GM23338 (cell line): Measurements from ENCODE around the gene DIP2B. TPM values are rescaled to one million over a fixed set of nuclear protein-coding genes. Genes with fewer than 3 reads are reported as not detected.

Source experiments
- ATAC-seq: fragments of 200-7000 bp; cut with Tn5 transposase; 3 replicates; pipeline ENCODE4 v1.9.1; 2020
- DNase-seq: peaks from one replicate; pipeline ENCODE4 v3.0.0-alpha.2; 2015; ENCODE audit warnings: low spot score
- H2AFZ ChIP-seq: fragments of 200-600 bp; sonication (generic); 2 replicates; pipeline ENCODE4 v1.8.0; 2016; ENCODE audit warnings: antibody characterized with exemption, mild to moderate bottlenecking, moderate library complexity
- H3F3A ChIP-seq: fragments of 200-600 bp; sonication (generic); replicated peaks from 2 replicates; pipeline ENCODE4 v1.8.0; 2017; ENCODE audit warnings: antibody characterized with exemption, mixed run types, low read depth
- H3K27ac ChIP-seq: fragments of 200-600 bp; sonication (generic); 2 replicates; pipeline ENCODE4 v1.6.1; 2016; ENCODE audit warnings: low read depth
- H3K27me3 ChIP-seq: fragments of 200-600 bp; sonication (generic); 2 replicates; pipeline ENCODE4 v1.8.0; 2016; ENCODE audit warnings: mild to moderate bottlenecking, mixed run types, moderate library complexity; ENCODE audit not compliant: insufficient read depth
- H3K36me3 ChIP-seq: fragments of 200-600 bp; sonication (generic); 2 replicates; pipeline ENCODE4 v1.8.0; 2016; ENCODE audit warnings: mild to moderate bottlenecking; ENCODE audit not compliant: insufficient read depth
- H3K4me1 ChIP-seq: fragments of 200-600 bp; sonication (generic); 2 replicates; pipeline ENCODE4 v1.8.0; 2016; ENCODE audit warnings: mild to moderate bottlenecking, moderate library complexity; ENCODE audit not compliant: insufficient read depth
- H3K4me2 ChIP-seq: fragments of 200-600 bp; sonication (generic); 2 replicates; pipeline ENCODE4 v1.7.1; 2017; ENCODE audit warnings: mixed run types
- H3K4me3 ChIP-seq: fragments of 200-600 bp; sonication (generic); 2 replicates; pipeline ENCODE4 v1.6.1; 2016; ENCODE audit warnings: mixed run types
- H3K79me2 ChIP-seq: fragments of 200-600 bp; sonication (generic); replicated peaks from 2 replicates; pipeline ENCODE4 v1.8.0; 2017; ENCODE audit warnings: mild to moderate bottlenecking; ENCODE audit not compliant: insufficient read depth
- H3K9me2 ChIP-seq: fragments of 200-600 bp; sonication (generic); 2 replicates; pipeline ENCODE4 v1.8.0; 2017; ENCODE audit not compliant: insufficient read depth
- H4K20me1 ChIP-seq: fragments of 200-600 bp; sonication (generic); replicated peaks from 2 replicates; pipeline ENCODE4 v1.8.0; 2017; ENCODE audit warnings: mild to moderate bottlenecking; ENCODE audit not compliant: insufficient read depth
- H3K27ac Mint-ChIP-seq: 2 replicates; pipeline ENCODE4 v1.8.0; 2020; ENCODE audit warnings: inconsistent platforms, mild to moderate bottlenecking, moderate library complexity, mixed read lengths
- H3K27me3 Mint-ChIP-seq: 3 replicates; pipeline ENCODE4 v1.8.0; 2022; ENCODE audit warnings: low read depth, mild to moderate bottlenecking, moderate library complexity, mixed read lengths, inconsistent platforms; ENCODE audit not compliant: insufficient read depth, poor library complexity
- H3K36me3 Mint-ChIP-seq: 3 replicates; pipeline ENCODE4 v1.8.0; 2021; ENCODE audit warnings: low read depth, mild to moderate bottlenecking, inconsistent platforms, moderate library complexity, mixed read lengths
- H3K4me1 Mint-ChIP-seq: 3 replicates; pipeline ENCODE4 v1.8.0; 2020; ENCODE audit warnings: mild to moderate bottlenecking, inconsistent platforms, mixed read lengths
- H3K4me3 Mint-ChIP-seq: 3 replicates; pipeline ENCODE4 v1.8.0; 2021; ENCODE audit warnings: moderate library complexity, mild to moderate bottlenecking, inconsistent platforms, mixed read lengths
- H3K9me3 Mint-ChIP-seq: 3 replicates; pipeline ENCODE4 v1.8.0; 2020; ENCODE audit warnings: moderate library complexity, mild to moderate bottlenecking, inconsistent platforms, mixed read lengths
- CREB1 ChIP-seq: fragments of 250-450 bp; sonication (Bioruptor Pico); IDR thresholded peaks from 2 replicates; pipeline ENCODE4 v1.5.0; 2020; ENCODE audit warnings: low read depth, mild to moderate bottlenecking, moderate library complexity
- CTCF ChIP-seq, 2 experiments: fragments of 200-600 bp in 1 of 2; sonication (generic) in 1 of 2; conservative IDR thresholded peaks; 2 replicates each; pipeline versions ENCODE4 v1.5.1 to v1.6.1; 2016 to 2017; ENCODE audit warnings: antibody characterized with exemption in 2 of 2, low read depth in 2 of 2, mild to moderate bottlenecking in 2 of 2, moderate library complexity in 1 of 2
- ETS1 ChIP-seq: IDR thresholded peaks from 2 replicates; pipeline ENCODE4 v1.6.1; 2016; ENCODE audit warnings: antibody characterized with exemption
- EZH2 ChIP-seq: fragments of 200-600 bp; sonication (generic); IDR thresholded peaks from one replicate; pipeline ENCODE4 v1.8.0; 2017; ENCODE audit warnings: antibody characterized with exemption, mild to moderate bottlenecking, low read depth; ENCODE audit not compliant: unreplicated experiment
- EZH2phosphoT487 ChIP-seq: fragments of 200-600 bp; sonication (generic); IDR thresholded peaks from one replicate; pipeline ENCODE4 v1.8.1; 2018; ENCODE audit warnings: antibody characterized with exemption; ENCODE audit not compliant: unreplicated experiment
- JUNB ChIP-seq: IDR thresholded peaks from one replicate; pipeline ENCODE4 v1.6.1; 2016; ENCODE audit warnings: antibody characterized with exemption; ENCODE audit not compliant: unreplicated experiment
- NANOG ChIP-seq: IDR thresholded peaks from 2 replicates; pipeline ENCODE4 v1.6.1; 2016; ENCODE audit warnings: antibody characterized with exemption, borderline replicate concordance
- POLR2AphosphoS5 ChIP-seq: IDR thresholded peaks from 2 replicates; pipeline ENCODE4 v1.6.1; 2016; ENCODE audit warnings: antibody characterized with exemption, low read depth
- REST ChIP-seq: IDR thresholded peaks from one replicate; pipeline ENCODE4 v1.6.1; 2018; ENCODE audit warnings: antibody characterized with exemption; ENCODE audit not compliant: unreplicated experiment
- STAT1 ChIP-seq: IDR thresholded peaks from one replicate; pipeline ENCODE4 v1.6.1; 2016; ENCODE audit warnings: antibody characterized with exemption; ENCODE audit not compliant: unreplicated experiment
- ZNF114 ChIP-seq: fragments of 250-450 bp; sonication (Bioruptor Pico); IDR thresholded peaks from 2 replicates; pipeline ENCODE4 v1.5.0; 2020; ENCODE audit warnings: mild to moderate bottlenecking, moderate library complexity
- ZNF331 ChIP-seq: fragments of 250-450 bp; sonication (Bioruptor Pico); IDR thresholded peaks from 2 replicates; pipeline ENCODE4 v1.5.0; 2020; ENCODE audit warnings: low read depth, mild to moderate bottlenecking, moderate library complexity
- polyA plus RNA-seq: library from polyadenylated mRNA; unstranded; fragments of >200 nt; fragmentation: Nextera tagmentation; extraction: Ambion mirVana; gene quantifications from 2 replicates; pipeline ENCODE4 v1.2.1, GENCODE V29; 2016
- total RNA-seq: library from RNA; depleted of rRNA; stranded (reverse); fragments of >200 nt; shearing (Covaris generic); gene quantifications from 2 replicates; pipeline ENCODE4 v1.2.3, GENCODE V29; 2014
- TF ChIP-seq, protein P1 (sequence below): fragments of 250-450 bp; sonication (Bioruptor Pico); IDR thresholded peaks from 2 replicates; pipeline ENCODE4 v1.5.0; 2020; ENCODE audit warnings: mild to moderate bottlenecking, moderate library complexity

Gene DIP2B
- total and polyA plus RNA-seq, 2 experiments from 2014 or later, result 8.0 to 36.4 TPM

GRCh38 chr12:50666023-50666422 lies 161.2 kb downstream of the DIP2B start:
- no peaks in the 10 kb centered on the region for H3F3A ChIP-seq
- H3K4me3 Mint-ChIP-seq, result no peak overlapping the region
- H4K20me1 ChIP-seq, result no peaks in the 10 kb centered on the region
- no peak for DNase-seq
- no peak overlapping the region for H3K27ac ChIP-seq
- no peaks in the 10 kb centered on the region for H3K4me1 ChIP-seq
- H3K27me3 ChIP-seq, result no peaks in the 10 kb centered on the region
- H3K4me3 ChIP-seq, result no peak overlapping the region
- H3K9me2 ChIP-seq, result no peaks in the 10 kb centered on the region
- H3K4me2 ChIP-seq, result no peak overlapping the region
- H3K4me1 Mint-ChIP-seq, result no peaks in the 10 kb centered on the region; the same call in 2 of the 3 replicates
- ATAC-seq, result no peak
- no peak overlapping the region for H3K27ac Mint-ChIP-seq
- peaks cover 2% of the 10 kb centered on the region for H3K27me3 Mint-ChIP-seq
- H2AFZ ChIP-seq, result no peak overlapping the region
- no peaks in the 10 kb centered on the region for H3K36me3 ChIP-seq
- H3K79me2 ChIP-seq, result no peaks in the 10 kb centered on the region
- H3K9me3 Mint-ChIP-seq, result no peaks in the 10 kb centered on the region
- TF ChIP-seq POLR2AphosphoS5, result no peak
- no peak for TF ChIP-seq CREB1 (CRISPR knock-in tag)
- TF ChIP-seq JUNB, result no peak
- TF ChIP-seq ZNF331 (CRISPR knock-in tag), result no peak
- TF ChIP-seq ETS1, result no peak
- no peak for TF ChIP-seq ZNF114 (CRISPR knock-in tag)
- TF ChIP-seq EZH2, result no peak
- no peak for TF ChIP-seq REST
- no peak for TF ChIP-seq CTCF (conservative IDR thresholded peaks at IDR 0.05; ENCODE audit: low read depth in 2 of 2)
- no peak for TF ChIP-seq NANOG
- no peak for TF ChIP-seq STAT1
- no peak for TF ChIP-seq EZH2phosphoT487
- TF ChIP-seq, protein P1, sequence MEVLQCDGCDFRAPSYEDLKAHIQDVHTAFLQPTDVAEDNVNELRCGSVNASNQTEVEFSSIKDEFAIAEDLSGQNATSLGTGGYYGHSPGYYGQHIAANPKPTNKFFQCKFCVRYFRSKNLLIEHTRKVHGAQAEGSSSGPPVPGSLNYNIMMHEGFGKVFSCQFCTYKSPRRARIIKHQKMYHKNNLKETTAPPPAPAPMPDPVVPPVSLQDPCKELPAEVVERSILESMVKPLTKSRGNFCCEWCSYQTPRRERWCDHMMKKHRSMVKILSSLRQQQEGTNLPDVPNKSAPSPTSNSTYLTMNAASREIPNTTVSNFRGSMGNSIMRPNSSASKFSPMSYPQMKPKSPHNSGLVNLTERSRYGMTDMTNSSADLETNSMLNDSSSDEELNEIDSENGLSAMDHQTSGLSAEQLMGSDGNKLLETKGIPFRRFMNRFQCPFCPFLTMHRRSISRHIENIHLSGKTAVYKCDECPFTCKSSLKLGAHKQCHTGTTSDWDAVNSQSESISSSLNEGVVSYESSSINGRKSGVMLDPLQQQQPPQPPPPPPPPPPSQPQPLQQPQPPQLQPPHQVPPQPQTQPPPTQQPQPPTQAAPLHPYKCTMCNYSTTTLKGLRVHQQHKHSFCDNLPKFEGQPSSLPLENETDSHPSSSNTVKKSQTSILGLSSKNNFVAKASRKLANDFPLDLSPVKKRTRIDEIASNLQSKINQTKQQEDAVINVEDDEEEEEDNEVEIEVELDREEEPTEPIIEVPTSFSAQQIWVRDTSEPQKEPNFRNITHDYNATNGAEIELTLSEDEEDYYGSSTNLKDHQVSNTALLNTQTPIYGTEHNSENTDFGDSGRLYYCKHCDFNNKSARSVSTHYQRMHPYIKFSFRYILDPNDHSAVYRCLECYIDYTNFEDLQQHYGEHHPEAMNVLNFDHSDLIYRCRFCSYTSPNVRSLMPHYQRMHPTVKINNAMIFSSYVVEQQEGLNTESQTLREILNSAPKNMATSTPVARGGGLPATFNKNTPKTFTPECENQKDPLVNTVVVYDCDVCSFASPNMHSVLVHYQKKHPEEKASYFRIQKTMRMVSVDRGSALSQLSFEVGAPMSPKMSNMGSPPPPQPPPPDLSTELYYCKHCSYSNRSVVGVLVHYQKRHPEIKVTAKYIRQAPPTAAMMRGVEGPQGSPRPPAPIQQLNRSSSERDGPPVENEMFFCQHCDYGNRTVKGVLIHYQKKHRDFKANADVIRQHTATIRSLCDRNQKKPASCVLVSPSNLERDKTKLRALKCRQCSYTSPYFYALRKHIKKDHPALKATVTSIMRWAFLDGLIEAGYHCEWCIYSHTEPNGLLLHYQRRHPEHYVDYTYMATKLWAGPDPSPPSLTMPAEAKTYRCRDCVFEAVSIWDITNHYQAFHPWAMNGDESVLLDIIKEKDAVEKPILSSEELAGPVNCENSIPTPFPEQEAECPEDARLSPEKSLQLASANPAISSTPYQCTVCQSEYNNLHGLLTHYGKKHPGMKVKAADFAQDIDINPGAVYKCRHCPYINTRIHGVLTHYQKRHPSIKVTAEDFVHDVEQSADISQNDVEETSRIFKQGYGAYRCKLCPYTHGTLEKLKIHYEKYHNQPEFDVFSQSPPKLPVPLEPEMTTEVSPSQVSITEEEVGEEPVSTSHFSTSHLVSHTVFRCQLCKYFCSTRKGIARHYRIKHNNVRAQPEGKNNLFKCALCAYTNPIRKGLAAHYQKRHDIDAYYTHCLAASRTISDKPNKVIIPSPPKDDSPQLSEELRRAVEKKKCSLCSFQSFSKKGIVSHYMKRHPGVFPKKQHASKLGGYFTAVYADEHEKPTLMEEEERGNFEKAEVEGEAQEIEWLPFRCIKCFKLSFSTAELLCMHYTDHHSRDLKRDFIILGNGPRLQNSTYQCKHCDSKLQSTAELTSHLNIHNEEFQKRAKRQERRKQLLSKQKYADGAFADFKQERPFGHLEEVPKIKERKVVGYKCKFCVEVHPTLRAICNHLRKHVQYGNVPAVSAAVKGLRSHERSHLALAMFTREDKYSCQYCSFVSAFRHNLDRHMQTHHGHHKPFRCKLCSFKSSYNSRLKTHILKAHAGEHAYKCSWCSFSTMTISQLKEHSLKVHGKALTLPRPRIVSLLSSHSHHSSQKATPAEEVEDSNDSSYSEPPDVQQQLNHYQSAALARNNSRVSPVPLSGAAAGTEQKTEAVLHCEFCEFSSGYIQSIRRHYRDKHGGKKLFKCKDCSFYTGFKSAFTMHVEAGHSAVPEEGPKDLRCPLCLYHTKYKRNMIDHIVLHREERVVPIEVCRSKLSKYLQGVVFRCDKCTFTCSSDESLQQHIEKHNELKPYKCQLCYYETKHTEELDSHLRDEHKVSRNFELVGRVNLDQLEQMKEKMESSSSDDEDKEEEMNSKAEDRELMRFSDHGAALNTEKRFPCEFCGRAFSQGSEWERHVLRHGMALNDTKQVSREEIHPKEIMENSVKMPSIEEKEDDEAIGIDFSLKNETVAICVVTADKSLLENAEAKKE (CRISPR knock-in tag), result no peak
- no peaks in the 10 kb centered on the region for H3K36me3 Mint-ChIP-seq
